Measurements from ENCODE around the gene CNTNAP2.

CNTNAP2 gene

GRCh38 chr7:148180075-148180474 is 2063.5 kb downstream of the CNTNAP2 start:
- no peak for DNase-seq

DNA sequence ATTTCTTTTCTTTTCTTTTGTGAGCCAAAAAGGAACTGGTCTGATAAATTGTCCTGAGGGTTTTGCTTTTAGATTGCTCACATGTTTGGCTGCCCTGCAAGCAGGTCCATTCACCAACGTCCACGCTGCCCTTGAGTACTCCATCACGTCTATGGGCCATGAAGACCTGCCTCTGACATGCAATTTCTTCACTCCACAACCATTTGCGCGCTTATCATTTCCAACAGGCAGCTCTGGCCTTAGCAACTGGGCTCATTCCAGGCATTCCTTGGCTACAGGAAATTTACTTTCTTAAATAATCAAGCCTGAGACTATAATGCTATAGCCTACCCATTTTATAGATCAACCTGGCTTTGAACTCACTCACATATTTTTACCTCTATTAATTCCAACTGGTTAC is 2065.7 kb downstream of the CNTNAP2 start:
- no peak for DNase-seq

DNA sequence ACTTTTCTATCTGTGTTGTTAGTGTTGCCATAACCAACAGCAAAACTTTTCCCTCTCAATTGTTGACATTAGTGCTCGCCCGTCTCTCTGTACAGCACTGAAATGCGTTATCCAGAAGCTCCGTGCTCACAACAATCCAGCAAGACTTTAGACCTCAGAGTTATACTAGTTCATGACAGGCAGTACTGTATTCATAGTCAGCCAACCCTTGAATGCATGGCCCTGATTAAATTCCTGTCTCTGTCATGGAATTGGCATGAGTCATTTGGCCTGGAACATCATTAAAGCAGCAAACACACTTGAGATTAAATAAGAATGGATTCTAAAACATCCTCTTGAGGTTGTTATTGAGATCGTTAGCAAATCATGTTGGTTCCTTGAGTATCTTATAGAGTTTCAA is 2068.4 kb downstream of the CNTNAP2 start:
- no peak for DNase-seq

GRCh38 chr7:148187471-148187870 is 2070.9 kb downstream of the CNTNAP2 start:
- DNase-seq = no peak

DNA sequence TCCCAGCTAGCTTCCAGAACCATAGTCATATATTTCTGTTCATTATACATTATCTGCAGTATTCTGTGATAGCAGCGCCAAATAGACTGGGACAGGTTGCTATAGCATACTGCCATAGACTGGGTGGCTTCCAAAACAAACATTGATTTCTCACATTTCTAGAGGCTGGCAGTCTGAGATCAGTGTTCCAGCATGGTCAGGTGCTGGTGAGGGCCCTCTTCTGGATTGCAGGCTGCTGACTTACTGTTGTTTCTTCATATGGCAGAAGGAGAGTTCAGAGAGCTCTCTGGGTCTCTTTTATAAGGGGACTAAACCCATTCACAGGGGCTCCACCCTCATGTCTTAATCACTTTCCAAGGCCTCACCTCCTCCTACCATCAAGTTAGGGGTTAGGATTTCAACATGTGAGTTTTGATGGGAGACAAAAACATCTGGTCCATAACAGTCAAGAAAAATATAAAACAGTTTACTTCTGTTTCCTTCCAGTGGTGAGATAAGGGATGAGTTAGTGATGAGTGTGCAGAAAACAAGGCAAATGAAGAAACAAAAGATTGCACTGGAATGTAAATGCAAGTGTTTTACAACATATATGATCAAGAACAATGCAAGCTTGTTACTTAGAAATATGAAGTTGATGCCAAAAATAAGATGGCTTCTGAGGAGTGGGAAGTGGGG is 2074.9 kb downstream of the CNTNAP2 start:
- DNase-seq = peak; percentile 27

GRCh38 chr7:148192491-148192890 is 2075.9 kb downstream of the CNTNAP2 start:
- no peak for DNase-seq

DNA sequence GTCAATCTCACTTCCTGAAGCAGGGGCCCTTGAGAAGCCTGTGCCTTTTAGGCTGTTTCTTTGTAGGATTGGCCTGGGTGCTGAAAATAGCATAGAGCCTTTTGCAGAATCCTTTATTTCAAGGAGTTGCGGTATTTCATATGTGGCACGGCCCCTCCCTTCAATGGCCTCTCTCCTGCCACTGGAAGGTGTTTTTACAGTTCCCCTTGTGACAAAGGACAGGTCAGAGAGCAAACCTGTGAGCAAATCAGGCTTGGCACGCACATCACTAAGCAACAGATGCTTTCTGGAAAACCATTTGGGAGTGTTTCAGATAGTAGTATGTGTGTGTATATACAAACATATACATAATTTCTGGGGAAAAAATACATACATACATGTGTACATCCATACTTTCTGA is 2085.4 kb downstream of the CNTNAP2 start:
- DNase-seq = no peak

DNA sequence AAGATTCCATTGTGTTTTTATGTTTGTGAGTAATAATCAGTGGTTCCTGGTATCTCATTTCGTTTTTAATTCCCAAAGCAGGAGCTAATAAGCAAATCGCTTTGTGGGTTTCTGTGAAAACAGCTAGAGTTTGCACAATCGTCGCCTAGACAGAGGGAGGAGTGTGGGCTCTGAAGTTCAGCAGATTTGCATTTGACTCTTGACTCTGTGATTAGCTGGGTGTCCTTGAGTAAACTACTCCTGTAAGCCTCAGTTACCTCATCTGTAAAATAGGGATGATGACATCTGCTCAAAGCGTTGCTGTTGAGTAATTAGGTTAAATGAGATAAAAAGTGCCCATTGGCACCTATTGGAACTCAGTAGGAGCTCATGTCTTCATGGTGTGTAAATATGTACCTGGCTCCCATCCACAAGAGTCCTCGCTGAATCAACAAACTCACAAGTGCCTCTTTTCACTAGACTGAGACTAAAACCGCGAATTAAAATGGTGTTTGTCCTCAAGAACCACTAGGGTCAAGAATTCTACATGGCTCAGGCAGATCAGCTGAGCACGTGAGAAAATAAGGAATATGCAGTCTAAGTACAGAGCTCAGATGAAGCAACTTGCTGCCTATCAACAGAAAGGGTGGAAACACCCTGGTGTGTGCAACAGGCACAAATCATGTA is 2088.2 kb downstream of the CNTNAP2 start:
- no peak for DNase-seq

DNA sequence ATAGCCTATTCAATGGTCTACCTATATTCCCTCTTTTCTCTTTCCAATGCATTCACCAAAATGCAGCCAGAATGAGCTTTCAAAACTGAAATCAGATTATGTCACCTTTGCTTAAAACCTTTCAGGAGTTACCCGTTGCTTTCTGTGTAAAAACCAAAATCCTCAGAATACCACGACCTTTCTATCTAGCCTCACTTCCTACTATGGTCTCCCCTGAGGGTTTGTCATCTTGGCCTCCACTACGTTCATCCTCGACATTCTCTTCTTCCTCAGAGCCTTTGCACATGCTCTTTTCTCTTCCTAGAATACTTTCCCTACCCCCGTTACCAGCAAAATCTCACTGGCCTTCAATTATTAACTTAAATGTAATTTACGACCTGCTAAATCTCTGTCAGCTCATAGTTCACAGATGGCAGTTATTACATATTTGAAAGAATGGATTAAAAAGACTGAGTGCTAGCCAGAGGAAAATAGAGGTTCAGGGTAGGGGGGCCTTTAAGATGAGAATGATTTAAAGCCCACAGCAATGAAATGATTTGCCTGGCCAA is 2093.1 kb downstream of the CNTNAP2 start:
- no peak for DNase-seq

DNA sequence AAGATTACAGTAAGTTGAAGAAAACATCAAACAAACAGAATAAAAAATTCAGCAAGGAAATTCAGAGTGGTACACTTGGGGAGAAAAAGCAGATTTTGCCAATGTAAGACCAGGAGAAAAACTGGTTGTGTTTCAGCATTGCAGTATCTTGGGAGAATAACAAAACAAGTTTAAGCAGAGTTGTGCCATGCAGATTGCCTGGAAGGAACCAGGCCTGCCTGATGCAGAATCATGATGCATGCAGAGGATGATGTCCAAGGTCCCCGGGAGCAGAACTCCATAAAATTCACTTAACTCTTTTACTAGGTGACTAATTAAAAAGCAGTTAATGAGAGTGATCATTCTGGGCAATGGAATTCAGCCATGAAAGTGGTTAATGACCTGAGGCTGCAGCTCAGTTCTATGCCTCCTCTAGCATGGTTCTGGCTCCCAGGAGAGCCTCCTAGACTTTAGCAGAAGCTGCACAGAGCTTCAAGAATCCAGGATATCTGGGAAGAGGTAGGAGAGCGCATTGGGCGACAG is 2094.3 kb downstream of the CNTNAP2 start:
- no peak for DNase-seq

DNA sequence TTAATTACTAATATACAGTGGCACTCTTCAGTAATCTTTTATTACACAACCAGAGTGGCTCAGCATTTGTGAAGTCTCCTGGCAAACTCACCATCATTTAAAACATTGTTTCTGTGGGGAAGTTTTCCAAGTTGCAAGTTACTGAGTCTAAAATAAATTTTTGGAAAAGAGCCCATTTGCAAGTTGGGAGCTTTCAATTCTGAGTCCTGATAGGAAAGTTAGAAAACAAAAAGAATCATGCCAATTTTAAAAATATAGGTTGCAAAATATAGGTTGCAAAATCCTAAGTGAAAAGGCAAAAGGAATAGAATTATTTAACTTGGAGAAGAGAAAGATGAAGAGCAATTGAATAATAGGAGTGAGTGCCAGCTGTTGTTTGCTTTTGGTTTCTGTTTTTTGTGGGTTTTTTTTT is 2095.1 kb downstream of the CNTNAP2 start:
- no peak for DNase-seq

DNA sequence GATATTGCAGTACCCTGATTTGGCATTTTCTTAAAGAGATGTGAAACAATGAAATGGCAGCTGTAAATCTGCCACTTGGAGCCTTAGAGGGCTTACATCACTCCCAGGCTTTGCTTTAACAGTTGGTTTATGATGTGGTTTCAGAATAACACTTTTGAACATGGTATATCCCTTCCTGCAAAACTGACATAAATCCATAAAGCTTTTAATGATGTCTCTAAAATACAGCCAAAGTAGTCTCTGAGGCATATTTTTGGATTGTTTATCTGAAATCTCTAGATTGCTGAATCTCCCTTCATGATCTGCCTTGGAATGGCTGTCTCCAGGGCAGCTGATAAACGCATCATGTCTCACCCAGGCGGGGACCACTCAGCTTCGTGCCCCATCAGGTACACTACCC is 2096.1 kb downstream of the CNTNAP2 start:
- no peak for DNase-seq

- no peak for DNase-seq
These were observed 2097.5 kb downstream of the CNTNAP2 start for GRCh38 chr7:148214101-148214500.

DNA sequence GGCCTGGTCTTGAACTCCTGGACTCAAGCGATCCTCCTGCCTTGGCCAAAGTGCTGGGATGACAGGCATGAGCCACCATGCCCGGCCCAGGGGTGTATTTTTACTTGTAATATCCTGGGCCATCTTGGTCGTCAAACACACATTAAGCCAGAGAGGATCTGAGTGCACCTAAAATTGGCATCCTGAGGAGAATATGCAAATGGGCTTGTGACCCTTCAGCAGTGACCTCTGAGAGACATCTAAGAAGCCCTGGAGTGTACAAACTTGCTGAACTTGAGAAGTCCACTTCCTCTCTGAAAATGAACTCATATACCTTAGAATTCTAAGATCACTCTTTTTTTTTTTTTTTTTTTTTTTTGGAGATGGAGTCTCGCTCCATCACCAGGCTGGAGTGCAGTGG is 2102.0 kb downstream of the CNTNAP2 start:
- DNase-seq = no peak

- DNase-seq = no peak
These were observed 2106.1 kb downstream of the CNTNAP2 start for GRCh38 chr7:148222721-148223120.

GRCh38 chr7:148223160-148223559 is 2106.6 kb downstream of the CNTNAP2 start:
- DNase-seq = no peak

- DNase-seq = no peak
These were observed 2107.1 kb downstream of the CNTNAP2 start for GRCh38 chr7:148223738-148224137.

DNA sequence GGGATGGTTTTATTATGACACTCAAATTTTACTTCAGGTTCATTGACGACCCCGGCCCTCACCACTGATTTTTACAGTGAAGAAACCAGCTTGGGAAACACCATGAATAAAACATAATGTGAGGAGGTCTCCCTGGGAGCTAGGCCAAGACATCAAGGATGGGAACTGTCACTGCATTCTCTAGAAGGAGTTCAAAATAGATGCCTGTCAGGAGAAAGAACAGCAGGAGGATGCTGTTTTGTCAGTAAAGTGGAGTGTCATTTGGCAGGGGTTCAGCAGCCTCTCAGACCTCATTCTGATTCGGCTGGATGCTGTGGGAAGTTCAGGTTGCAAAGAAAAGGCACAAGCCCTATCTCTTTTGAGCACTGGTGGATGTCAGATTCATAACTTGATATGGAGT is 2113.7 kb downstream of the CNTNAP2 start:
- no peak for DNase-seq

- no peak for DNase-seq
These were observed 2114.3 kb downstream of the CNTNAP2 start for GRCh38 chr7:148230883-148231282.

DNA sequence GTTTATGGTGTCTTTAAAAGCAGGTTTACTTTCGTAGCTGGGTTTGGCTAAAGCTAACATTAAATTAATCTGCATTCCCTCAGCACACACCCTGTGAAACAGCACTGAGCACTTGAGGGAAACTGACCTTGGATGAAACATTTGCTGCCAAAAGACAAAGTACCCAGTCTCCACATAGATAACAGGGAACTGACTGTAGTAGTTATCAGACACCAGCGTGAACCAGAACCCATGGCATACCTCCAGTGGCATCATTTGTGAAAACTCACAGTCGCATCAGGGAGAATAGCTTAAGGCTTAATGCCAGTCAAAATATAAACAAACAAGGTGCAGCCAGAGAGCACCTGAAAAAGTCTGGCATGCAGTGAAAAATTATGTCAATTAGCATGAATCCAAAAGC is 2116.2 kb downstream of the CNTNAP2 start:
- no peak for DNase-seq

DNA sequence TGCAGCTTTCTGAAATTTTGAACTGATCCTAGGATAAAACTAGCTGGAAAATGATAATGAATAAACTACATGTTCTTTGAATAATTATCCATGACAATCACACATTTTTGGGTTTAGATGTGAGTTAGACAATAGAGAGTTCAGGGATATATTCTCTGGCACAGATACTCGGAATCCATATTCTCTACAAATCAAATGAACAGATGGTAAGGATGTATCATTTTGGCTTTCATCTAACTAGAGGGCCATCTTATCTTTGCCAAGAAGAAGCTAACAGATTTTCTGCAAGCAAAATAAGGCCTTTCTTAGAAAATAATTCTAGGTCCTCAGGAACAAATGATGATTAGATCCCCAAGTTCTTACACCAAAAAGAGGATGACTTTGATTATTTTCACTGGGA is 2118.1 kb downstream of the CNTNAP2 start:
- DNase-seq = no peak

DNA sequence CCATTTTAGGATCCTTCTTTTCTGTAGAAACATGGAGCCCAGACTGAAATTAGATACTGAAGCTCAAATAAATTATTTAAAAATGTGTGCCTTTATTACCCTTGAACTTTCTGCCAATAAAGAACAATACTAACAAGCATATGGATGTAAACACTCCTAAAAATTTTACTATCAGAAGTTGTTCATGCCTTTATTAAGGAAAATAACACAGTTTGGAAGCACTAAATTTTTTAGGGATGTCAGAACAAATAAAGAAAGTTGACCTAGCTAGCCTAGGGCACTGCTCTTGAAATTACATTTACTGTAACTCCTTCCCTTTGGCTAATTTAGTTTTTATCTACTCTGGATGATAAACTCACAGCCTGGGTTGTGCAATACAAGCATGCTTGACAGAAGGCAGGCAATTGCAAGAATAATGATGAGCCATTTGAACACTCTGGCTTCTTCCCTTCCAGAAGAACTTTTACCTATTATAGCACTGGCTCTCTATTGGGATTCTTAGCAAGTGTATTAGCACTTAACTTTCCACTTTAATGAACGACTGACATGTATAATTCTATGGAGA is 2122.2 kb downstream of the CNTNAP2 start:
- no peak for DNase-seq

DNA sequence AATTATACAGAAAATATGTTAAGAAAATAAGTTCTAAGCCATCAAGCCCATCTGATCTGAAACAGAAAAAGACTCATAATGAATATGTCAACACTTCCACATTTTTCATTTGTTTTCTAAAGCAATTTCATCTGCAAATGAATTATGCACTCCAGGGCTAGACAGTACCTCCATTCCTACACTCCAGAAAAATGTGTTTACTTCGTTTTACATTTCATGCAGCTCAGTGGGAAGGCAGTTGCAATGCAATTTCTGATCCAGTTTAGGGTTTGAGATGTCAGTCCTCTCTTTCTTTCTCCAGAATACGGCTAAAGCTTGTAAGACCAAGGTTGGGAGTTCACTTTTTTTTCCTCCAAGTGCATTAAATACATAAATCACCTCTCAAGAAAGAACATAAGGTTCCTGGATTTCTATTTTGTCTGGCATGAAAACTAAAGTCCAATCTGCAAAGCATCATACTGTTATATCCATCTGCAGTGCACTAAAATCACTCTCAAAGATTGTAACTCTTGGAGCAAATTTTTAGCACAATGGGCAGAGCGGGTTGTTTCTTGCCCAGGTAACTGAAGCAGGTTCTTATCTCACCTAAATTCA is 2125.2 kb downstream of the CNTNAP2 start:
- no peak for DNase-seq

All from NCI-H1105 (cell line).